HG02885 (cell line): ENCODE measurements around the gene TTC12.
"Not testable (repeated sequence)": the region's sequence is repeated elsewhere in the genome, so short reads cannot be mapped to it uniquely, and the experiment has no call there.

Source experiments
- ATAC-seq: cut with Tn5 transposase; IDR thresholded peaks from one replicate; pipeline ENCODE4 v1.9.1; 2021; ENCODE audit warnings: mild to moderate bottlenecking; ENCODE audit not compliant: unreplicated experiment, poor library complexity

Gene TTC12

GRCh38 chr11:113283881-113284280, 30.5 kb upstream of the TTC12 start:
- no peak for ATAC-seq

GRCh38 chr11:113286009-113286408, 28.4 kb upstream of the TTC12 start:
- no peak for ATAC-seq

GRCh38 chr11:113286509-113287497, 27.6 kb upstream of the TTC12 start:
- ATAC-seq: no peak

GRCh38 chr11:113287801-113288200, 26.6 kb upstream of the TTC12 start:
- no peak for ATAC-seq

GRCh38 chr11:113288286-113288863, 26.0 kb upstream of the TTC12 start:
- no peak for ATAC-seq

- ATAC-seq: peak; percentile 91
Measured at GRCh38 chr11:113289431-113290187, 24.8 kb upstream of the TTC12 start.

- no peak for ATAC-seq
Measured at GRCh38 chr11:113293936-113294335, 20.4 kb upstream of the TTC12 start.

- no peak for ATAC-seq
Measured at GRCh38 chr11:113295993-113296392, 18.4 kb upstream of the TTC12 start.

GRCh38 chr11:113296447-113297205, 17.8 kb upstream of the TTC12 start:
- no peak for ATAC-seq

GRCh38 chr11:113298496-113298895, 15.9 kb upstream of the TTC12 start:
- ATAC-seq: not testable (repeated sequence)

- ATAC-seq: no peak
Measured at GRCh38 chr11:113304916-113305315, 9.5 kb upstream of the TTC12 start.

GRCh38 chr11:113305440-113306336, 8.7 kb upstream of the TTC12 start:
- ATAC-seq: peak; percentile 86

GRCh38 chr11:113308601-113309000, 5.8 kb upstream of the TTC12 start:
- no peak for ATAC-seq

GRCh38 chr11:113311536-113311935, 2.8 kb upstream of the TTC12 start:
- ATAC-seq: no peak

GRCh38 chr11:113313601-113314000, 782 bp upstream of the TTC12 start:
- ATAC-seq: no peak

- ATAC-seq: no peak
Measured at GRCh38 chr11:113314065-113314388, 356 bp upstream of the TTC12 start.

GRCh38 chr11:113315811-113316210, 1.4 kb downstream of the TTC12 start:
- no peak for ATAC-seq

GRCh38 chr11:113316256-113316655, 1.9 kb downstream of the TTC12 start:
- ATAC-seq: no peak

- ATAC-seq: no peak
Measured at GRCh38 chr11:113317339-113317738, 3.0 kb downstream of the TTC12 start.
